H1 (cell line): ENCODE results near the gene SELENOF. TPM values are rescaled to one million over a fixed set of nuclear protein-coding genes. Genes with fewer than 3 reads are reported as not detected.

ENCODE experiments used
- CTCF ChIA-PET: fragments of 300-600 bp; sonication (Branson Sonifier 250); formaldehyde crosslinking; loops from one replicate; lab custom pipeline; 2021; ENCODE audit not compliant: partially characterized antibody; lab: Charles Lee
- POLR2A ChIA-PET: fragments of 300-600 bp; sonication (Branson Sonifier 250); formaldehyde crosslinking; loops from one replicate; lab custom pipeline; 2021; ENCODE audit warnings: inconsistent platforms; ENCODE audit not compliant: partially characterized antibody; lab: Charles Lee
- DNase-seq, 2 experiments: peaks; one replicate each; pipeline versions ENCODE4 v3.0.0 to v3.0.0-alpha.2; 2010 to 2022; ENCODE audit warnings: low spot score in 2 of 2, low read depth in 1 of 2, mixed read lengths in 1 of 2
- FAIRE-seq: peaks from 2 replicates; lab custom pipeline; 2011; peaks lifted over from hg19 to GRCh38; lab: Jason Lieb, UNC
- H2AFZ ChIP-seq: 2 replicates; pipeline ENCODE4 v1.8.1; 2012; ENCODE audit warnings: low read length, inconsistent platforms
- H2AK5ac ChIP-seq: 2 replicates; pipeline ENCODE4 v1.6.1; 2013; ENCODE audit warnings: low read depth, low read length
- H2BK120ac ChIP-seq: replicated peaks from 2 replicates; pipeline ENCODE3; 2013; ENCODE audit warnings: low read depth, low read length, inconsistent platforms
- H2BK12ac ChIP-seq: 2 replicates; pipeline ENCODE4 v1.6.1; 2013; ENCODE audit warnings: low read depth, low read length
- H2BK15ac ChIP-seq: 2 replicates; pipeline ENCODE4 v1.6.1; 2013; ENCODE audit warnings: low read length
- H2BK20ac ChIP-seq: 2 replicates; pipeline ENCODE4 v1.6.1; 2013; ENCODE audit warnings: low read length
- H2BK5ac ChIP-seq: 2 replicates; pipeline ENCODE4 v1.6.1; 2013; ENCODE audit warnings: low read depth, low read length
- H3K14ac ChIP-seq: 2 replicates; pipeline ENCODE4 v1.6.1; 2013; ENCODE audit warnings: inconsistent platforms; ENCODE audit not compliant: insufficient read length
- H3K18ac ChIP-seq: 2 replicates; pipeline ENCODE4 v1.6.1; 2013; ENCODE audit warnings: low read length; ENCODE audit errors: extremely low read depth
- H3K23ac ChIP-seq: 2 replicates; pipeline ENCODE4 v1.6.1; 2013; ENCODE audit warnings: inconsistent platforms; ENCODE audit not compliant: insufficient read length
- H3K23me2 ChIP-seq: 2 replicates; pipeline ENCODE4 v1.6.1; 2013; ENCODE audit warnings: low read depth, low read length
- H3K27ac ChIP-seq: 2 replicates; pipeline ENCODE4 v1.6.1; 2011; ENCODE audit warnings: low read depth, low read length, inconsistent platforms
- H3K27me3 ChIP-seq, 4 experiments: replicated peaks in 1 of 4; 1 replicate in 1 of 4; 2 replicates in 3 of 4; pipeline versions ENCODE4 v1.6.1 to v1.8.1; 2011 to 2013; ENCODE audit warnings: low read length in 3 of 4, mild to moderate bottlenecking in 3 of 4, inconsistent platforms in 2 of 4, mixed read lengths in 2 of 4, moderate library complexity in 1 of 4; ENCODE audit not compliant: control insufficient read depth in 3 of 4, insufficient read depth in 3 of 4; ENCODE audit errors: extremely low read depth in 1 of 4
- H3K36me3 ChIP-seq, 4 experiments: 2 replicates each; pipeline versions ENCODE4 v1.6.1 to v1.8.1; 2011 to 2013; ENCODE audit warnings: mild to moderate bottlenecking in 4 of 4, low read length in 3 of 4, moderate library complexity in 2 of 4, control low read depth in 1 of 4, inconsistent platforms in 1 of 4; ENCODE audit not compliant: insufficient read depth in 4 of 4, control insufficient read depth in 2 of 4
- H3K4ac ChIP-seq: replicated peaks from 2 replicates; pipeline ENCODE3; 2013; ENCODE audit warnings: low read length, low read depth, mixed read lengths, inconsistent platforms; ENCODE audit not compliant: insufficient read length
- H3K4me1 ChIP-seq, 4 experiments: replicated peaks in 1 of 4; 1 replicate in 1 of 4; 2 replicates in 3 of 4; pipeline versions ENCODE4 v1.6.1 to v1.8.1; 2011 to 2013; ENCODE audit warnings: low read length in 3 of 4, inconsistent platforms in 2 of 4, mixed read lengths in 1 of 4; ENCODE audit not compliant: insufficient read depth in 4 of 4, control insufficient read depth in 3 of 4
- H3K4me2 ChIP-seq, 2 experiments: 2 replicates each; pipeline versions ENCODE4 v1.6.1 to v1.8.1; 2011 to 2013; ENCODE audit warnings: low read depth in 2 of 2, low read length in 2 of 2, control low read depth in 1 of 2, inconsistent platforms in 1 of 2, mild to moderate bottlenecking in 1 of 2; ENCODE audit not compliant: insufficient read depth in 1 of 2
- H3K4me3 ChIP-seq, 4 experiments: fragments of 200-600, 300-600 bp in 1 of 4; sonication (generic), shearing (Covaris generic), sonication (Bioruptor Twin) in 1 of 4; 2 replicates each; pipeline versions ENCODE4 v1.5.1 to v1.8.1; 2011 to 2016; ENCODE audit warnings: low read length in 4 of 4, low read depth in 3 of 4, control low read depth in 2 of 4, inconsistent platforms in 2 of 4, mild to moderate bottlenecking in 2 of 4, mixed read lengths in 1 of 4, moderate library complexity in 1 of 4; ENCODE audit not compliant: insufficient read depth in 2 of 4; ENCODE audit errors: extremely low read depth in 1 of 4
- H3K56ac ChIP-seq: replicated peaks from 2 replicates; pipeline ENCODE3; 2013; ENCODE audit warnings: low read depth, mild to moderate bottlenecking, mixed read lengths, low read length, inconsistent platforms; ENCODE audit not compliant: insufficient read length
- H3K79me1 ChIP-seq: 2 replicates; pipeline ENCODE4 v1.6.1; 2013; ENCODE audit warnings: low read depth, low read length, control low read depth
- H3K79me2 ChIP-seq, 2 experiments: 2 replicates each; pipeline versions ENCODE4 v1.6.1 to v1.8.1; 2012 to 2013; ENCODE audit warnings: low read length in 2 of 2, mild to moderate bottlenecking in 2 of 2, inconsistent platforms in 1 of 2; ENCODE audit not compliant: insufficient read depth in 2 of 2, control insufficient read depth in 1 of 2
- H3K9ac ChIP-seq, 4 experiments: replicated peaks in 1 of 4; 1 replicate in 1 of 4; 2 replicates in 3 of 4; pipeline versions ENCODE4 v1.6.1 to v1.8.1; 2011 to 2013; ENCODE audit warnings: low read depth in 3 of 4, low read length in 3 of 4, control low read depth in 2 of 4, mild to moderate bottlenecking in 2 of 4, moderate library complexity in 2 of 4, inconsistent platforms in 1 of 4; ENCODE audit errors: extremely low read depth in 1 of 4
- H3K9me3 ChIP-seq, 2 experiments: 2 replicates each; pipeline versions ENCODE4 v1.6.1 to v1.8.1; 2012 to 2013; ENCODE audit warnings: mild to moderate bottlenecking in 2 of 2, moderate library complexity in 2 of 2, control low read depth in 1 of 2, inconsistent platforms in 1 of 2, low read depth in 1 of 2, low read length in 1 of 2, mixed read lengths in 1 of 2; ENCODE audit not compliant: insufficient read depth in 2 of 2
- H4K20me1 ChIP-seq, 2 experiments: replicated peaks in 1 of 2; 2 replicates each; pipeline versions ENCODE3 to v1.8.1; 2011 to 2013; ENCODE audit warnings: inconsistent platforms in 2 of 2, low read length in 2 of 2, mild to moderate bottlenecking in 1 of 2; ENCODE audit not compliant: insufficient read depth in 2 of 2, control insufficient read depth in 1 of 2
- H4K5ac ChIP-seq: 2 replicates; pipeline ENCODE4 v1.6.1; 2013; ENCODE audit warnings: low read length, low read depth, mixed read lengths, inconsistent platforms; ENCODE audit not compliant: insufficient read length
- H4K8ac ChIP-seq: 2 replicates; pipeline ENCODE4 v1.8.0; 2013; ENCODE audit warnings: mild to moderate bottlenecking, moderate library complexity, low read length, inconsistent platforms; ENCODE audit not compliant: insufficient read depth; ENCODE audit errors: extremely low read depth
- H4K91ac ChIP-seq: replicated peaks from 2 replicates; pipeline ENCODE3; 2013; ENCODE audit warnings: low read length, mixed read lengths, inconsistent platforms; ENCODE audit not compliant: insufficient read length
- BRCA1 ChIP-seq: IDR thresholded peaks from 2 replicates; pipeline ENCODE4 v1.6.1; 2012; ENCODE audit warnings: low read depth, low read length, improper control_type of control experiment
- JUND ChIP-seq: IDR thresholded peaks from 2 replicates; pipeline ENCODE4 v1.6.1; 2011; ENCODE audit warnings: mild to moderate bottlenecking, improper control_type of control experiment, low read length
- PHF8 ChIP-seq: fragments of 200-600 bp; sonication (generic); conservative IDR thresholded peaks from 2 replicates; pipeline ENCODE4 v1.7.1; 2012; ENCODE audit warnings: low read depth, mild to moderate bottlenecking, inconsistent platforms, low read length, moderate library complexity
- polyA plus RNA-seq, 7 experiments: library from polyadenylated mRNA; depleted of rRNA in 3 of 7; stranded (reverse) in 5 of 7; unstranded in 2 of 7; fragments of >200 nt in 5 of 7; fragments of 200-250 nt in 2 of 7; gene quantifications; 1 replicate in 5 of 7; 2 replicates in 1 of 7; 4 replicates in 1 of 7; pipeline versions ENCODE4 v1.2.1 to v1.2.3, GENCODE V29; 2011 to 2013; ENCODE audit warnings: missing spikeins in 2 of 7, mixed read lengths in 2 of 7
- total RNA-seq: library from RNA; stranded (reverse); fragmentation: NEBNext Ultra II Directional; extraction: Animal tissue kit (Norgen Biotek cat#: 25700); gene quantifications from 2 replicates; pipeline ENCODE4 v1.2.1, GENCODE V29; 2021

The SELENOF gene
- total and polyA plus RNA-seq, 2 of the 8 experiments (the other 6 are each of a cell fraction or from before 2014, with no cell fraction given) = 70.7 to 163 TPM

DNA sequence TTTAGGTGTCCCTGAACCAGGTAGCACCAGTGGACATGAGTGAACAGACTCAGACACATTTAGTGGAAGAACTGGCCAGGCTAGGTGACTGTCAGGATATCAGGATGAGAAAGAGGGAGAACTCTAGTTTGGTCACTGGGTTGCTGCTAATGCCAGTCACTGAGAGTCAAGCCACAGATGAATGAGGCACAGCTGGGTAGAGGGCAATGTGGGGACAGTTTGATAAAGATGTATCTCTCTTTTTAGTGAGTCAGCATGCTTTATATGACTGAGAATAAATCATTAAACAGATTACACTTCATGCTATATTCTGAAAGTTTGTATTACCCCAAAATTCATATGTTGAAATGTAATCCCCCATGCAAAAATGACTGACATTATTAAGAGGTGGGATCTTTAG lies 87.1 kb downstream of the SELENOF start:
- FAIRE-seq = no peak
- CTCF ChIA-PET = interaction anchor here (0.6 to 3.9 kb wide), 7 partner anchors 13 to 519 kb away, joined by 3 to 21 read pairs (median 3); no protein-coding TSS in a partner anchor
- no peak for TF ChIP-seq BRCA1
- TF ChIP-seq PHF8 = no peak
- TF ChIP-seq JUND = no peak

More for the DNA sequence above, 87.1 kb downstream of the SELENOF start:
- Histone ChIP-seq H2BK5ac (no peak overlapping the region), H2AFZ (no peak overlapping the region), H3K23me2 (no peaks in the 10 kb centered on the region), H3K36me3 (no peaks in the 10 kb centered on the region), H3K27me3 (no peaks in the 10 kb centered on the region), H2BK12ac (no peak overlapping the region), H3K79me2 (no peaks in the 10 kb centered on the region), H3K4me3 (no peak overlapping the region), H2BK20ac (no peak overlapping the region), H3K56ac (no peak overlapping the region), H3K79me1 (no peaks in the 10 kb centered on the region), H3K4me2 (no peak overlapping the region), H3K9me3 (no peaks in the 10 kb centered on the region), H3K9ac (no peak overlapping the region), H3K4ac (no peak overlapping the region), H2BK120ac (no peak overlapping the region), H4K20me1 (peaks cover 0 to under 1% of the 10 kb centered on the region in 2 experiments), H3K4me1 (no peaks in the 10 kb centered on the region; a peak in 1 of 7 replicates), H4K5ac (no peak overlapping the region), H2AK5ac (no peak overlapping the region), H3K23ac (no peak overlapping the region), H4K91ac (no peak overlapping the region), H3K14ac (no peak overlapping the region), H3K18ac (no peak overlapping the region), H2BK15ac (no peak overlapping the region), H4K8ac (no peak overlapping the region), H3K27ac (no peak overlapping the region)
- DNase-seq = no peak
- POLR2A ChIA-PET = no interaction called here
